ENCODE measurements around the gene SUSD2. TPM values are rescaled to one million over a fixed set of nuclear protein-coding genes. Genes with fewer than 3 reads are reported as not detected.
A peak's percentile ranks its signal among the peaks of the same experiment; 100 is the strongest.

Gene SUSD2
- total RNA-seq, 1 donor from 2014 or later = 3.2 TPM

DNA sequence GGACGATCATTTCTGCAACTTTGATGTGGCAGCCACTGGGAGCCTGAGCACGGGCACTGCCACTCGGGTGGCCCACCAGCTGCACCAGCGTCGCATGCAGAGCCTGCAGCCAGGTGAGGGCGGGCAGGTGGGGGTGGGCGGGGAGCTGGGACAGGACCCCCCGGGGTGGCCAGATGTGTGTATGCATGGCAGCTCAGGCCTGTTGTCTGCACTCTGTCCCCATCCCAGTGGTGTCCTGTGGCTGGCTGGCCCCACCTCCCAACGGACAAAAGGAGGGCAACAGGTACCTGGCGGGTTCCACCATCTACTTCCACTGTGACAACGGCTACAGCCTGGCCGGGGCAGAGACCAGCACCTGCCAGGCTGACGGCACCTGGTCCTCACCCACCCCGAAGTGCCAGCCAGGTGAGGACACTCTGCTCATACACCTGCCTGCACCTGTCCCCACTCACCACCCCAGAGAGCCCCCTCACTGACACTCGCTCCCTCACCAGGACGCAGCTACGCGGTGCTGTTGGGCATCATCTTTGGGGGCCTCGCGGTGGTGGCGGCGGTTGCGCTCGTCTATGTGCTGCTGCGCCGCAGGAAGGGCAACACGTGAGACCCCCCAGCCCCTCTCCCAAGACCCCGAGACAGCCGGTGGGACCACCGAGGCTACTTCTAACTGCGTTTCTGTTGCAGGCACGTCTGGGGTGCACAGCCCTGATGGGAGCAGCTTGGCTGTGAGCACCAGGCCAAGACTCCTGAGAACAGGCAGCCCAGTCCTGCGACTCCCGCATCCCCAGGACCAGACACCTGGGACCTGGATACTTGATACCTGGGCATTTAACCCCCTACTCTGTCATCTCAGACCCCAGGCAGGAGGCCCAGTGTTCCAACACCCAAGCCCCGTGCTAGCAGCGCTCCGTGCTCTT lies 6.7 kb downstream of the SUSD2 start:
- Histone ChIP-seq H3K4me3 (no peak overlapping the region), H3K4me1 (peaks cover 20% of the 10 kb centered on the region), H3K36me3 (no peaks in the 10 kb centered on the region), H3K27ac (replicated peaks) (no peak overlapping the region), H3K9me3 (replicated peaks) (no peaks in the 10 kb centered on the region), H3K27me3 (ENCODE audit: low read depth) (no peaks in the 10 kb centered on the region)
- DNase-seq = peak; percentile 13
- TF ChIP-seq, protein P1, sequence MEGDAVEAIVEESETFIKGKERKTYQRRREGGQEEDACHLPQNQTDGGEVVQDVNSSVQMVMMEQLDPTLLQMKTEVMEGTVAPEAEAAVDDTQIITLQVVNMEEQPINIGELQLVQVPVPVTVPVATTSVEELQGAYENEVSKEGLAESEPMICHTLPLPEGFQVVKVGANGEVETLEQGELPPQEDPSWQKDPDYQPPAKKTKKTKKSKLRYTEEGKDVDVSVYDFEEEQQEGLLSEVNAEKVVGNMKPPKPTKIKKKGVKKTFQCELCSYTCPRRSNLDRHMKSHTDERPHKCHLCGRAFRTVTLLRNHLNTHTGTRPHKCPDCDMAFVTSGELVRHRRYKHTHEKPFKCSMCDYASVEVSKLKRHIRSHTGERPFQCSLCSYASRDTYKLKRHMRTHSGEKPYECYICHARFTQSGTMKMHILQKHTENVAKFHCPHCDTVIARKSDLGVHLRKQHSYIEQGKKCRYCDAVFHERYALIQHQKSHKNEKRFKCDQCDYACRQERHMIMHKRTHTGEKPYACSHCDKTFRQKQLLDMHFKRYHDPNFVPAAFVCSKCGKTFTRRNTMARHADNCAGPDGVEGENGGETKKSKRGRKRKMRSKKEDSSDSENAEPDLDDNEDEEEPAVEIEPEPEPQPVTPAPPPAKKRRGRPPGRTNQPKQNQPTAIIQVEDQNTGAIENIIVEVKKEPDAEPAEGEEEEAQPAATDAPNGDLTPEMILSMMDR (IDR thresholded peaks at IDR 0.05; ENCODE audit: borderline replicate concordance) = no peak
- intact Hi-C loops (cut with micrococcal nuclease) = no loop called here

DNA sequence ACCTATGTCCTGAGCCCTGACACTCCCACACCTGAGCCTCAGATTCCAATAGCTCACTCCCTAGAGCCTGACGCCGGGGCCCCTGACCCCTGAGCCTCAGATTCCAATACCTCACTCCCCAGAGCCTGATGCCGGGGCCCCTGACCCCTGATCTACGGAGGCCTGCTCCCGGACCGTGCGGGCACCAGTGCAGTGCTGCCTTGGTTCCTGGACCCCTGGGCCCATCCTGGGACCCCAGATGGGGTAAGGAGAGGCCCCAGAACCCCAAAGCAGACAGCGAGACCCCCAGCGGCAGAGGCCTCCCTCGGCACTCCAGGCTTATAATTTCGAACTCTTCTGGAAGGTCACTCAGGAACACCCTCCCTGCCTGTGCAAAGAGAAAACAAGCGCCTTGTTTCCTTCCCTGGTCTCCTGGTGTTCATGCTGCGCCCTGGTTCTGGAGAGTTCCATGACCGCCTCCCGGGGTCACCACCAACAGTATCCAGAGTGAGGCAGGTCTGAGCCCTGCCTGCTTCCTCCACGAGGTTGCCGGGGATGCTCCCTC lies 7.5 kb downstream of the SUSD2 start:
- intact Hi-C loops (cut with micrococcal nuclease) = no loop called here
- TF ChIP-seq, protein P1 (IDR thresholded peaks at IDR 0.05; ENCODE audit: borderline replicate concordance) = no peak
- Histone ChIP-seq H3K27me3 (ENCODE audit: low read depth) (no peaks in the 10 kb centered on the region), H3K27ac (replicated peaks) (peak overlapping the region; percentile 38), H3K4me1 (peaks cover 20% of the 10 kb centered on the region), H3K9me3 (replicated peaks) (no peaks in the 10 kb centered on the region), H3K4me3 (no peak overlapping the region), H3K36me3 (no peaks in the 10 kb centered on the region)
- no peak for DNase-seq

DNA sequence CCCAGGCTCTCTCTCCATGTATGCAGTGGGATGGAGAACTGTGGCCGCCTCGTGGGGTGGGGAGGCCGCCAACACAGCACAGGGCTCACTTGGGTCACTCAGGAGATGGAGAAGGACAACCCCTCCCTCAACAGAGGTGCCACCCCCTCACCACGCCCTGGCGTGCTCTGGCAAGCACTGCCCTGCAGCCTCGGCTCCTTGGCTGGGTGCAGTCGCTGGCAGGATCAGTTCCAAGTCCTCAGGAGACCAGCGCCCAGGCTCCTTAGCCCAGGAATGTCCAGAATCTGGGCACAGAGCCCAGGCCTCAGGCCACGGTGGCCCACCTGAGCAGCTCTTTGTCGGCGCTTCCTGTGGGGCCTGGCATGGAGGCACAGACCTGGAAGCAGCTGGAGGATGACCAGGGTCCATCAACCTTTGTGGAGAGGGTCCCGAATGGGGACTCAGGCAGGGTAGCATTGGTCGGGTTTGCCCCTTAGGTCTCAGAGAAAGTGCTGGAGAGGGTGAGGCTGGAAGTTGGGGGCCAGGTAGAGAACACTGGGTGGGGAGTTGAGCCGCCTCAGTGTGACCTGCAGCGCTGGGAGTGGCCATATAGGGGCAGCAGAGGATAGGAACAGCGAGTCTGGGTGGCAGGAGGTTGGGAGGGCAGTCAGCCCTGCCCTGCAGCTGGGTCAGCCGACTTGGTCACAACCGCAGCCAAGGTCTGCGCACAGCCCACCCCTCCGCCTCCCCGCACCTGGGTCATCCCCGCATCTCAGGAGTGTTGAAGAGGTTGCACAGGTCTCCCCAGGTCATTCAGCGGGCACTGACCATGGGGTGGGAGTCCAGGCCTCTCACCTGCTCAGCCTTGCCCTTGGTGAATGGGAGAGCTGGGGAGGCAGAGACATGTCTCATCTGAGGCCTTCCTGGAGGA lies 8.2 kb downstream of the SUSD2 start:
- Histone ChIP-seq H3K4me3 (peak overlapping the region; percentile 32), H3K4me1 (peaks cover 20% of the 10 kb centered on the region), H3K9me3 (replicated peaks) (no peaks in the 10 kb centered on the region), H3K27me3 (ENCODE audit: low read depth) (no peaks in the 10 kb centered on the region), H3K27ac (replicated peaks) (peak overlapping the region; percentile 38), H3K36me3 (no peaks in the 10 kb centered on the region)
- intact Hi-C loops (cut with micrococcal nuclease) = loop anchor here (5.0 kb wide), 1 partner anchor 58 kb away; the partner anchor contains the start of gene GGT5
- TF ChIP-seq, protein P1 (IDR thresholded peaks at IDR 0.05; ENCODE audit: borderline replicate concordance) = peak; percentile 92
- peak; percentile 79 for DNase-seq

DNA sequence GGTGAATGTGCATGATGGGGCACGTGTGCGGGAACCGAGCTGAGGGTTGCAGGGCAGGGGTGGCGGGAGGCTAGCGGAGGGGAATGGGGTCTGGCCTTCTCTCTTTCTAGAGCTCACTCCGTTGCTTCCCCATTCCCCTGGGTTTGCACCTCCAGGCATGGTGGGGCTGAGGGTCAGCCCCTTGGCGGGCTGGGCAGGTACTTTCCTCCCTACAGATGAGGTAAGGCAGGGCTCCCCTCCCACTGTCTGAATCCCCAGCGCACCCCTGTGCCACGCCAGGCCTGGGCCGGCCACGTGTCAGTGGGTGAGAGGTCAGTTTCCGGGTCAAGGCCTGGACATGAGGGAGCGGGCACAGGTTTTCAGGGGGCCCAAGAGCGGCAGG lies 8.9 kb downstream of the SUSD2 start:
- intact Hi-C loops (cut with micrococcal nuclease) = loop anchor here (5.0 kb wide), 1 partner anchor 57 kb away; the partner anchor contains the start of gene GGT5
- peak overlapping the region; percentile 38 for H3K27ac ChIP-seq (replicated peaks)
- H3K36me3 ChIP-seq = no peaks in the 10 kb centered on the region
- H3K4me1 ChIP-seq = peaks cover 20% of the 10 kb centered on the region
- DNase-seq = peak; percentile 15
- no peak overlapping the region for H3K4me3 ChIP-seq
- no peaks in the 10 kb centered on the region for H3K27me3 ChIP-seq (ENCODE audit: low read depth)
- TF ChIP-seq, protein P1 (IDR thresholded peaks at IDR 0.05; ENCODE audit: borderline replicate concordance) = no peak
- H3K9me3 ChIP-seq (replicated peaks) = no peaks in the 10 kb centered on the region

DNA sequence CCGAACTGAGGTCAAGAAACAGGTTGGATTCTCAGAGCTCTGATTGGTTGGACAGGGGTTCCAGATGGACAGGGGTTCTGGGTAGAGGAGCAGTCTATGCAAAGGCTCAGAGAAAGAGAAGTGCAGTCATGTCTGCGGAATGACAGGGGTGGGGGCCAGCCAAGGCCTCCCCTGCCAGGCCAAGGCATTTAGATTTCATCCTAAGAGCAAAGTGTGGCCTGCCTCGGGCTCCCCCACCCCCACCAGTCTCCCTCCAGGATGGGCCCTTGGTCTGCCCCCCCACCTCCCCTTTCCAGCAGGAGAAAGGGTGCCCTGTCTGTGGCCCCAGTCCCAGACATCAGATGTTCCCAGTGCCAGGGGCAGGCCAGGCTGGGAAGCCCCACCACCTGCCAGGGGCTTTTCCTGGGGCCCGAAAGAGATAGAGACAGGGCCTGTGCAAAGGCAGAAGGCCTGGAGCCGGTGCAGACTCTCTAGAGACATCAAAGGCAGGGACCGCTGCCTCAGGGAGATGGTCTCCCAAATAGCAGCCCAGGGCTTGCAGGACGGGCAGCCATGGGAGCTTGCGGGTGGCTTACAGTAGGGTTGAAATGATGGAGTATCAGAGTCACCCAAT lies 9.4 kb downstream of the SUSD2 start:
- peak; percentile 13 for DNase-seq
- no peaks in the 10 kb centered on the region for H3K36me3 ChIP-seq
- peak overlapping the region; percentile 38 for H3K27ac ChIP-seq (replicated peaks)
- no peaks in the 10 kb centered on the region for H3K27me3 ChIP-seq (ENCODE audit: low read depth)
- H3K9me3 ChIP-seq (replicated peaks) = no peaks in the 10 kb centered on the region
- no peak overlapping the region for H3K4me3 ChIP-seq
- H3K4me1 ChIP-seq = peaks cover 20% of the 10 kb centered on the region
- TF ChIP-seq, protein P1 (IDR thresholded peaks at IDR 0.05; ENCODE audit: borderline replicate concordance) = no peak
- intact Hi-C loops (cut with micrococcal nuclease) = loop anchor here (5.0 kb wide), 1 partner anchor 57 kb away; the partner anchor contains the start of gene GGT5
